ENCODE measurements around the gene COL3A1.

The COL3A1 gene

GRCh38 chr2:188974164-188974563, at the start of gene COL3A1:
Gene COL3A1, plus strand, starts transcription at chr2:188974373. Its CDS starts 117 bp downstream, at chr2:188974490.
- peak; percentile 74 for DNase-seq (ENCODE audit: low read depth)

- no peak for DNase-seq (ENCODE audit: low read depth)
Observed at GRCh38 chr2:188928643-188929042, 45.5 kb upstream of the COL3A1 start.

GRCh38 chr2:188931361-188931760, 42.8 kb upstream of the COL3A1 start:
- peak; percentile 17 for DNase-seq (ENCODE audit: low read depth)

GRCh38 chr2:188937228-188938220, 36.6 kb upstream of the COL3A1 start:
- peak; percentile 22 for DNase-seq (ENCODE audit: low read depth)

- DNase-seq (ENCODE audit: low read depth), result no peak
Observed at GRCh38 chr2:188940171-188940570, 34.0 kb upstream of the COL3A1 start.

DNA sequence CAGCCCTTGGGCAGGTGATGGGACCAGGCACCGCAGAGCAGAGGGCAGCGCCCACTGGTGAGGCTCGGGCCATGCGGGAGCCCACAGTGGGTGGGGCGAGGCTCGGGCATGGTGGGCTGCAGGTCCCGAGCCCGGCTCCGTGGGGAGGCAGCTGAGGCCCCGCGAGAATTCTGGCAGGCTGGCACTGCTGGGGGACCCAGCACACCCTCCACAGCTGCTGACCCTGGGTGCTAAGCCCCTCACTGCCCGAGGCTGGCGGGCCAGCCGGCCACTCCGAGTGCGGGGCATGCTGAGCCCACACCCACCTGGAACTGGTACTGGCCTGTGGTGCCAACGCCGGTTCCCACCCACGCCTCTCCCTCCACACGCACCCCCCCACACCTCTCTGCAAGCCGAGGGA, 29.7 kb upstream of the COL3A1 start:
- no peak for DNase-seq (ENCODE audit: low read depth)

DNA sequence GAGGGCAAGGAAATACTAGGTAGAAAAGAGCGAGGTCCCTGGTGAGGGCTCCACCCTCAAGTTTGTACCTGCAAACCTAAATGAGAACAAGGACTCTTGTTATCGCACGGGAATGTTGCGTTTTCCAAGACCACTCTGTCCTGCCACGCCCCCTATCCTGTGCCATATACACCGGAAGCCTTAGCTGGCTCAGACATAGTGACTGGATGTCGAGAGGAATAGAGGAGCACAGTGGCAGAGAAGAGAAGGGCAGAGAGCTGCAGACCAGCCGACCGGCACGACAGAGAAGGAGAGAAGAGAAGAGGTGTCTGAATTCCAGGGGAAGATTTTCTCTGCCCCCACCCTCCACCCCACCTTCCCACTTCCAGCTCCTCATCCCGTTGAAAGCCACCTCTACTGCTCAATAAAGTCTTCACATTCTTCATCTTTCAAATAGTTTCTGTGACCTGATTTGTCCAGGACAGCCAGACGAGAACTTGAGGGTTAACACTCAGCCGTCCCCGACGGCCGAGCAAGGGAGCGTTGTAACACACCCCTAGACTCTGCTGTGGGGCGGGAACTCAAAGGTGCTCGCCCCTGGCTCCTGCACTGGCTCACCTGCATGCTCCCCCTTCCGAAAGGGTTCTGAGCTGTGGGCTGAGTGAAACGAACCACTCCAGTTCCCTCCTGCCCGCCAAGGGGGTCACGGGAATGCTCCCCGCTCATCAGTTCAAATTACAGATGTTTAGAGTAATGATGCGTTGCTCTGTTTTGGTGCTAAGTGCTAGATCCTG, 24.9 kb upstream of the COL3A1 start:
- no peak for DNase-seq (ENCODE audit: low read depth)

DNA sequence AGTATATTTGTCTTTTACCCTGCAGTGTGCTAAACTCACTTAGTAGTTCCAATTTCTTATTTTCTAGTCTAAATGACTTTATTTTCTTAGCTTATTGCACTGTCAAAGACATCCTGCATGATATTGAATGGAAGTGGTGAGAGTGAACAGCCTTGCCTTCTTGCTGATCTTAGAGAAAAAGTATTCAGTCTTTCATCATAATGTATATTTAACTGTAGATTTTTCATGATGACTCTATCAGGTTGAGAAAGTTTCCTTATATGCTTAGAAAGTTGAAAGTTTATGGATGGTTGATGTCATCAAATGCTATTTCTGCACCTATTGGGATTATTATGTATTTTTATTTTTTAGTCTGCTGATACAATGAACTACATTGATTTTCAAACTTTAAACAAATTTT, 21.3 kb upstream of the COL3A1 start:
- DNase-seq (ENCODE audit: low read depth), result no peak

DNA sequence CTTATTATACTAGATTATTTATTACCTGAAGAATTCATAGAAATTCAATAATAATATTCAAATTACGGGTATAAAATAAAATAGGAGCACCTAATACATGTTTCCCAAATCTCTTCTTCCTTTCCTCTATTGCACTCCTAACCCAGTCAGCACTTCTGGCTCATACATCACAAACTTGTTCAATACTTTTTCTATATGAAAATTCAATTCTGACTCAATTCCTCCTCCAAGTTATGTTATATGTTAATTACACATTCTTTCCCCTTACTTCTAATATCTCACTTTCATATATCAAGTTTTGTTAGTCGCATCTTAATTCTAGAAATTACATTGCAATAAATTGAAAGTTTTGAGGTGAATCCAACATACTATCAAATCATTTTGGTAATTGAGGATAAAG, 17.9 kb upstream of the COL3A1 start:
- no peak for DNase-seq (ENCODE audit: low read depth)

- no peak for DNase-seq (ENCODE audit: low read depth)
Observed at GRCh38 chr2:188956961-188957360, 17.2 kb upstream of the COL3A1 start.

- no peak for DNase-seq (ENCODE audit: low read depth)
Observed at GRCh38 chr2:188957646-188958045, 16.5 kb upstream of the COL3A1 start.

DNA sequence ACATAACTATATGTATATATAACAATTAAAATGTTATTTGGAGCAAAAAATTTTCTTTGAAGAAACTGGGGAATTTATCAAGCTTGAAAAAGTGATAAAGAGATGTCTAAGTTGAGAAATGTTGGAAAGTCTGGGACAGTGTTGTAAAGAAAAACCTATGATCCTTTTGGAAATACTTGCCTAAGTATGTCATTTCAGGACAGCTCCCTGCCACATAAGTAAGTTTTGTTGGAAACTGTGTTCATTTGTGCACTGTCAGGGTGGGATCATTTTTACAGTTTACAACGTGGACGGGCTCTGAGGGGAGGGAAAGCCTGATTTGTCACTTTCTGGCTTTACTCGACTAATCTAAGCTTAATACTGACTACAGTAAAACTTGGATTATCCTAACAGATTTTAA, 10.4 kb upstream of the COL3A1 start:
- no peak for DNase-seq (ENCODE audit: low read depth)

- DNase-seq (ENCODE audit: low read depth), result no peak
Observed at GRCh38 chr2:188964976-188965546, 9.1 kb upstream of the COL3A1 start.

DNA sequence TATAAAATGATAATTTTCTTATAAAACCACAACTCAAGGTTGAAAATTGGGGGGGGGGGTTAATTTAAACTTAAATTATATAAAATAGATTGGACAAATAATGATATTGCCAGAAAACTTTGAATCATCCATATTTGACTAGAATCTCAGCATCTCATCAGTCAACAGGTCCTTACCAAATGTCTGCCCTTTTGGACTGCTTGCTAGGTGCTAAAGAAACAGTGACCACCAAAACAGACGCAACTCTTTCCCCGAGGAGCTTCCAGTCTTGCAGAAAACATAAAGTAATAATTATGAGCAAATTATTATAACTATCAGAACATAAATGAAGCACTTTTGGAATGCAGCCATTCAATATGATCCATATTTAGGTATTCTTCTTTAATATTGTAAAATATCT, 8.6 kb upstream of the COL3A1 start:
- no peak for DNase-seq (ENCODE audit: low read depth)

GRCh38 chr2:188966079-188966571, 8.0 kb upstream of the COL3A1 start:
- DNase-seq (ENCODE audit: low read depth), result no peak

GRCh38 chr2:188966728-188967440, 7.3 kb upstream of the COL3A1 start:
- DNase-seq (ENCODE audit: low read depth), result no peak

- DNase-seq (ENCODE audit: low read depth), result peak; percentile 60
Observed at GRCh38 chr2:188969236-188969635, 4.9 kb upstream of the COL3A1 start.

GRCh38 chr2:188969651-188970050, 4.5 kb upstream of the COL3A1 start:
- DNase-seq (ENCODE audit: low read depth), result no peak

DNA sequence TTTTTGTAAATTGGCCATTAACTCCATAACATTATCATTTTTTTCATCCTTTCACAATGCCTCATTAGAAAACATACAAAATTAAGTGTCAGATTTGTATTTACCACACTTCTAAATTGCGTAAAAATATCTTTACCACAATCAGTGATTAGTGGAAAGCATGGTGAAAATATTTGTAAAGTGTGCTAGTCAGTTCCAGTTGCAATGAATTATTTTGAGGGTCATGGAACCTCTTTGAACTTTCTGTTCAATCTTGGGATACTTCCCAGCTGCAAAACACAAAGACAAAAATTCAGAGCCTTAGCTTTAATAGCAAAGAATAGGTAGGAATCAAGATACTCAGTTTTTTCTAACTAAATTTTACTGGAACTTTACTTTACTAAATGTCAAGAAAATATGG, 4.0 kb upstream of the COL3A1 start:
- no peak for DNase-seq (ENCODE audit: low read depth)

GRCh38 chr2:188971432-188971861, 2.7 kb upstream of the COL3A1 start:
- DNase-seq (ENCODE audit: low read depth), result no peak

- DNase-seq (ENCODE audit: low read depth), result no peak
Observed at GRCh38 chr2:188973641-188974040, 532 bp upstream of the COL3A1 start.

Data from GM04504 (cell line).